LoVo (cell line): ENCODE results near the gene MEGF11.

ENCODE experiments used
- DNase-seq: peaks from one replicate; pipeline ENCODE4 v3.0.0-alpha.2; 2016; ENCODE audit warnings: low spot score

MEGF11 gene

DNA sequence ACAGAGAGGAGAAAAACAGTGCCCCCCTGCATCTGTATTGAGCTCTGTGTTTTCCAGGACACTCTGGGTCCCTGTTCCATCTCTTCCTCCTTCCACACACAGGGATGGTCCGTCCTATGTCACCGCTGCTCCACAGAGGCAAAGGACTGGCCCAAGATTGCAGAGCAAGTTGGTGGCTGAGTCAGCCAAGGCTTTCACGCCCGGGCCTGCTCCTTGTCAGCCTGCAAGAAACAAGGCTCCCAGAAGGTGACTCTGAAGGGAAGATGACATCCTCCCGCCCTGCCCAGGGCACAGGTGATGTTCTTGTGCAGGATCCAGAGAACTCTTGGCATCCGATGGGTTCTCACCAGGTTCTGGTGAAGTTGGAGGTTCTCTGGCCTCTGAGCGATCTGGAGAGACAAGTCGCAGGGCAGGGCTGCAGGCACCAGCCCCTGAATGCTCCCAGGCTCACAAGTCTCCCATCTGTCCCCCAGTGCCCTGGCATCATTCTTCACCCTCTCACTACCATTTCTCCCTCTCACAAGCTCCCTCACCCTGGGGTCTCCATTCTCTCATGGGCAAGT lies 138.6 kb downstream of the MEGF11 start:
- DNase-seq: no peak

DNA sequence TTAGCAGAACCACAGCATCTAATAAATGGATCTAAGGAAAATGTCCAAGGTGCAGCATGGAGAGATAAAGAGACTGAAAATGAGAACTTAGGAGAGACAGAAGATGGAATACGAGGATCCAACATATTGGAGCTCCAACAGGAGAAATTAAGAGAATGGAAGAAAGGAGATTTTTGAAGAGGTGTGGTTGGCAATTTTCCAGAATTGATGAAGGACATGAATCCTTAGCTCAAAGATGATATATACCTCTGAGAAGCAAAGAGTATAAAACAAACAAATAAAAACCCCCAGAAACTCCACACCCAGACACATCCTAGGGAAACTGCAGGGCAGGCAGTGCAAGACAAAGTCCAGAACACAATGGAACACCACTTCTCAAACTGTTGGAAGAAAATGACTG lies 141.2 kb downstream of the MEGF11 start:
- no peak for DNase-seq

DNA sequence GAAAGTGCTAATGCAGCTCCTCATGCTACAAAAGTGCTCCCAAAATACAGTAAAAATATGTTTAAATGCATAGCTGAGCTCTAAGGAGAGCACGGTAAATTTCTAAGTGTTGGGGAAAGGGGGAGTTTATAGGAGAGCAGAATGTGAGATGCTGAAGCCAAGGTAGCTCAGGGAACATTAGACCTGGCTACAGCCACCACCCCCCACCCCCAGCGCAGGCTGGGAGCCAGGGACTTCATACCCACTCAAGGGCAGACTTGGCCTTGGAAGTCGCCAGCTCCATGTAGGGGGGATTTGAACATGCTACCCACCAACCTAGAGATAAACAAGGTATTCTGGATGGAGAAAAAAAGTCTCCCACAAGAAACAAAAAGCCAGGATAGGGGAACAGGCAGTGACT lies 142.2 kb downstream of the MEGF11 start:
- DNase-seq: no peak

DNA sequence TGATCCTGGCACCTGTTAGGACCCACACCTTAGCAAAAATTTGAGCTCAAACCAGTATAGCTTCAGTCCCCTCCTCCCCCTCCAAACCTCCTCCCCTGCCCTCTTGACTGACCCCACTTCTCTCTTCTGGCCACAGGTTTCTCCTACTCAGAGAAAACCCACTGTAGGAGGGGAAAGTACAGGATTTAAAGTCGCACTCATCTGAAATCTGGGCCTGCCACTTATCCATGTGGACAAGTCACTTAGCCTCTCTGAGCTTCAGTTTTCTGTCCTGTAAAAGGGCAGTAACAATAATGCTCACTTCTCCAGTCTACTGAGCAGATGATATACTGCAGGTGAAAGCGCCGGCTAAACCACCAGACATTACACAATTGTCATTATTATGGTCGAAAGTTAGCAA lies 142.7 kb downstream of the MEGF11 start:
- no peak for DNase-seq

DNA sequence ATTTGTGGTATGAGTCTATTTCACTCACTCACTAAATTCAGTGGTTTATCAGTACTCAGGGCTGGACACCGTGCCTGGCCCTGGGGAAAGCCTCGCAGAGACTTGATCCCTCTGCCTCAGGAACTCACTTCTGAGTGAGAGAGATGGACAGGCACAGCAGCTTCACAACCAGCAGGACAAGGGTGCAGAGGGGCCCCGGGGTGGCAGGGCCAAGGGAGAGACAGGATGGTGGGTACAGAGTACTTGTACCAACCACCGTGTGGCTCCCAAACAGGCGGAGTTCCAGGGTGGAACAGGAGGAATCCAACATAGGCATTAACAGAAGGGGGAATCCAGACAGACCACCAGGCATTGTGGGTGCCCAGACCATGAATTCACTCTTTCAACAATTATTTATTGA lies 143.7 kb downstream of the MEGF11 start:
- no peak for DNase-seq

DNA sequence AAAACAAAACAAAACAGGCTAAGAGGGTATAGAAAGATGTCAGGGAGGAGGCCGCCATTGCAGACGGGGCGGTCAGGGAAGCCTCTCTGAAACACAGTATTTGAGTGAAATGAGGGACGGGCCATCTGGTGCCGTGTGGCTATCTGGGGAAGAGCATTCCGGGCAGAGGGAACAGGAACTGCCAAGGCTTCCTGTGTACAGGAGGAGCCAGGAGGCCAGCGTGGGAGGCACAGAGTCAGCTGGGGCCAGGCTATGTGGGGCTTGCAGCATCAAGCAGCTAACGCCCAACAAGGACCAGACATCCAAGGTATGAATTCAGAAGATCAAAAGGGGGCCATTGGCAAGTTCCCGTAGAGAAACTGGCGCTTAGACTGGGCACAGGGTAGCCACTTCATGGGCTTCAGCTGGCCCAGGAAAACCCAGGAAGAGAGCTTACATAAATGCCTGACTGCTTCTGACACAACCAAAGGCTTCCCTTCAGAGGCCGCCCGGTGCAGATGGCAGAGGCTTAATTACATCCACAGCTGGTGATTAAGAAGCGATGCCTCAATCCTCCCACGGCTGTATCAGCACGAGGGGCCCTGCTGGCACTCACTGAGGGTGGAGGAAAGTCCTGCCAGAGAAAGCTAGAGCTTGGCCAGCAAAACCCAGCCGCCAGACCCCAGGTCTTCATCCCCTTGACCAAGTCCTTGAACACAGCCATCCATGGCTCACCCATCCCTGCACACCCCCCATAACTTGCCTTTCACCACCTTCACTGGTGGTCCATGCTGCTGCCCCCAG lies 144.9 kb downstream of the MEGF11 start:
- DNase-seq: no peak

DNA sequence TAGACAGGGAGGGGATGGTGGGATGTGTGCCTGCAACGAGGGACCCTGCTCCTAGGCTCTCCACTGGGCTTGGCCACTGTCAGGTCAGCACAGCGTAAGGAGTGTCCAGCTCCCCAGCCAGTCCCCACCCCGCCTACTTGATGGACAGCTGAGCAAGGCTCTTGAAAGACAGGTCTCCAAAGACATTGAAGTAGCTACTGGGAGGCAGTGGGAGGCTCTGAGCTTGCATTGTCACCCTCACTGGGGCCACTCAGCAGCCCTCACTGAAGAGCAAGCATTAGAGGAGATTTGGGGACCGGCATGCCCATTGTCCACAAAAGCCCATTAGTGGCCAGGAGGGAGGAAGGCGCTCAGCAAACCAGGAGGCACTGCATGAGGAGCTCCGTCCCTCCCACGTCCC lies 146.5 kb downstream of the MEGF11 start:
- DNase-seq: no peak

DNA sequence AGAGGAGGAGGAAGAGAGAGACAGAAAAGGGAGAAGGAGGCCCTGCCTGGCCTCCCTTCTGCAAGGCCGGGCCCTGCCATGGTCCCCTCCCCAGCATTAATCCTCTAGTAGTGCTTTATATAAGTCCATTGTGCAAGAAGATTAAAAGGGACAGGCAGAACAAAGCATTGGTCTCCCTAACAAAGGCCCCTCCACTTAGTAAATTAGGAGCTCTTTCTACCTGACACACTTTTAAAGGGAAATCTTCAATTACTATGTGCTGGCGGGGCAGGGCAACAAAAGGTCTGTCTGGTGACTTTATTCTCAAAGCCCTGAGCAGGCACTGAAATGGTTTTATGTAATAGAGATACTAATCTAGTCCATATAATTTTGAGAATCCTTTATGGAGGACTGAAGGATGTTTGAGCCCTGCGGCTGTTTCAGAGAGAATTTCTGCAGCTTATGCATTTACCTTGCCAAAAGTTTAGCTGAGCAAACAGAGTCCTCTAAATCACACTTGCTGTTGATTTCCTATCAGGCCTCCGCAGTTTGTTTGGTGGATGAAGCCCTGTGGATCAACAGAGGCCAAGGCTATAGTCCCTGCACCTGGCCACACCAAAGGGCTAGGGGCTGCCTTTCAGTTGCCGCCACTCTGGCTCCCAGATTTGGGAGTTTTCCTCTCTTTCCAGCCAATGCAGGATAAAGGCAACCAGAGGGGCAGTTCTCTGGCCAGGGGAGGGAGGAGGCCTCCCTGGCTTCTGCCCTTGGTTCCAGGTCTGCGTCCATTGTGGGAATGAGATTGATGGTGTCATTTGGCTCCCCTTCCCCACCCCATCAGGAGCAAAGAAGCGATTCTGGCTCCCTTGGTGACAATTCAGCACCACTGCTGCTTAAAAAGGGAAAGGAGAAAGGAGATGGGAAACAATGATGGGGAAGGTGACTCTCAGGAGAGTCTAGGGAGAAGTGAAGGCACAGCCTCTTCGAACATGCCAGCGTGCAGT lies 148.0 kb downstream of the MEGF11 start:
- DNase-seq: no peak

DNA sequence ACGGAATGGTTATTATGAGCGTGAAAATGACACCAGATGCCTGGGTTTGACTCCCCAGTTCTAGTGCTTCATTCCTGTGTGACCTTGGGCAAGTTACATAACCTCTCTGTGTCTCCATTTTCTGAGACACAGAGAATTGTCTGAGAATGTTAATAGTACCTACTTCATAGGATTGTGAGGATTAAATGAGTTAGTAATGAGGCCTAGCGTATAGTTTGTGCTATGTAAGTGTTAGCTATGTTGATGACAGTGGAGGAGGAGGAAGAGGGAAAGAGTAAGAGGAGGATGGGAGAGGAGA lies 150.3 kb downstream of the MEGF11 start:
- DNase-seq: no peak

DNA sequence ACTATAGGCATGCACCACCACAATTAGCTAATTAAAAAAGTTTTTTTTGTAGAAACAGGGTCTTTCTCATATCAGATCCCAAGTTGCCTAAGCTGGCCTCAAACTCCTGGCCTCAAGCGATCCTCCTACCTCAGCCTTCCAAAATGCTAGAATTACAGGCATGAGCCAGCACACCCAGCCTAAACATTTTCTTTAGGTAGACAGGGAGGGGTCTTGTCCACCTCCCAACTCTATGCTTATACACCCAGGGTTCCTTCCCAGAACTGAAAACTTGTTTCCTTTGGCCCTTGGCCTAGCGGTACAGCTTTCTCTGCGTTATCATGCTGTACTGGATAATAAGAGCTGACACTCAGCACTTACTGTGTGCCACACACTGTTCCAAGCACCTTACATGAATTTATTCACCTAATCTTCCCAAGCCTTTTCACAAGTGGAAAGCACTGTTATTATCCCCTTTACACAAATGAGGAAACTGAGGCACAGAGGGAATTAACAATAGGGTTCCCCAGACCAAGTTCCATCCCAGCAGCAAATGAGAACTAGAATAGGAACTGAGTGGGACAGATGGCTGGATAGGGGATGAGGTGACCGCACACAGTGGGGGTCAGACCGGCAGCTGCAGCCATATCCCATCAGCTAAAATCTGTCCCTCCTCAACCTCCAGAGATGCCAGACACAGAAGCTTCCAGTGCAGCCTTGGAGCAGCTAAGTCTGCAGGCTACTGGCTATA lies 150.8 kb downstream of the MEGF11 start:
- DNase-seq: no peak

DNA sequence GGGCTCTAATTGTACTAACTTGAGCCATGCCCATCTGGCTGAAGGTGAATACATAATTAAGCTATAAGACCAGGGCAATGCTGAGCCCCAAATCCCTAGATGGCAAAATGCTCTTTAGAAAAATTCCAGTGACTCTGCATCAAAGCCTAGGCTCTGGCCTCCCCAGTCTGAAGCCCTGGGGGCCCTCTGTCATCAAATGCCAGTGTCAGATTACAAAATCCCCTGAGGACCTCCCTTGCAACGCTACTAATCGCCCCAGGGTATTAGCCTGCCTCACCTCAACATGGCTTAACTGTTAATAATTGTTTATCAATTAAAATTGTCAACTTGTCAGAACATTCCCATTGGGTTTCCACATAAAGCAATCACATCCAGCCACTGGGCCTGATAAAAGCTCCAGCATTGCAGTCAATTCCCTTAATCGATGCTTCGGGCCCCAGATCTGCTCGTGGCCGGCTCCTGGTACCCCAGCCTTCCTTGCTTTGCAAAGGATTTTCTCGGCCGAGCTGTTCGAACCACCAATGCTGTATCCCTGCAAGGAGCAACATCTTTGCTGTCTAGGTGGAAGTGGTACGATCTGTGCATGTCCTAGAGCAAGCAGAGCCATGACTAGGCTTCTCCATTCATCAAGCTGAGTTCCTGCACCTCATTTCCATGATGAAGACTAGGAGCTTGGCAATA lies 151.7 kb downstream of the MEGF11 start:
- DNase-seq: no peak

DNA sequence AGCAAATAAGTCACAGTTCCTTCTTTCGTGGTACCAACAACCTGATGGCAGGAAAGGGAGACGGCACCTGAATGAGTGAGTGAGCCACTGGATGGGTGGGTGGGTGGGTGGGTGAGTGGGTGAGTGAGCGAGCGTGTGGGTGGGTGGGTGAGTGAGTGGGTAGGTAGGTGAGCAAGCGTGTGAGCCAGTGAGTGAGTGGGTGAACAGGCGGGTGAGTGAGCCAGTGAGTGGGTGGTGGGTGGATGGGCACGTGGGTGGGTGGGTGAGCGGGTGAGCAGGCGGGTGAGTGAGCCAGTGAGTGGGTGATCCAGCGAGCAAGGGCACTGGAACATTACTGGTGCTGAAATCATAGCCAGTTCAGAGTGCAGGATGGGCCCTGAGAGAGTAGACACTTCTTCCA lies 152.8 kb downstream of the MEGF11 start:
- DNase-seq: no peak

DNA sequence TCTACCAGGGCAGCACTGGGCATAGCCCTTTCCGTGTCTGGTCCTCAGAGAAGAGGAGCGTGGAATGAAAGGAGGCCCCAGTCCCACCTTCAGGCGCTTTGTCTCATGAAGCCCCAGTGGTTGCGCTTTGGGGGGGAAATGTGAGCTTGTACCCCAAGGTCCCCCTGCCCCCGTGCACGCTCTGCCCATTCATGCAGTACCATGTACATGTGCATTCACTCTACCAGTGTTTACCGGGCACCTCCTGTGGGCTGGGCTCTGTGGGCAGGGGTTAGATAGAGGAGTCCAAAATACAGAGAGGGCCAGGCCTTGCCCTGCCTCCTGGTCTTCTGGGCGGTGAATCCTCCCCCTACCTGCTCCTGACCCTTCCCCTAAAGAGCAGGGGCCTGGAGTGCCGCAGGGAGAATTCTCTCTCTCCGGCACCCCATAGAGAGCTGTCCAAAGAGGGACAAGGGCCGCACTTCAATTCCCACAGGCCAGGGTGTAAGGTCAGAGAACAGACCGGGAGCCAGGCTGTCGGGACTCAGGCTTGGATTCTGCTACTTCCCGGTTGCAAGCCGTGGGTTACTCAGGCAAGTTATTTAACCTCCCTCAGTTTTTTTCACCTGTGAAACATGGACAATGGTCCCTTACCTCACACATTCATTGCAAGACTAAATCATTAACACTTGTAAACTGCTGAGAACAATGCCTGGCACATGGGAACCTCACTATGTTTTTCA lies 153.4 kb downstream of the MEGF11 start:
- DNase-seq: no peak

DNA sequence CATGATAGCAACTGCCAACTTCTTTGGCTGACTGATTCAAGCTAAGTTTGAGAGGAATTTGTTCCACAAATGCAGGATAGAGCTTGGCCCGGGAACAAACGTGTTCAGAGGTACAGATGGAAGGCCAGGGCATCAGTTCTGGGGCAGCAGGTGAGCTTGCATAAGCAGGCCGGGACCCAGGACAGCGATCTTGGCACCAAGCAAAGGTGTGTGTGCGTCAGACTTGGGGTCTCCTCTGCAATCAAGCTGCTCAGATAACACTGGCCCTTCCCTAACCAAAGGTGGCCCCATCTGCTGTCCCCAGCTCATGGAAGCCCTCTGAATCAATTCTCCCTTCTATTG lies 155.6 kb downstream of the MEGF11 start:
- DNase-seq: no peak

DNA sequence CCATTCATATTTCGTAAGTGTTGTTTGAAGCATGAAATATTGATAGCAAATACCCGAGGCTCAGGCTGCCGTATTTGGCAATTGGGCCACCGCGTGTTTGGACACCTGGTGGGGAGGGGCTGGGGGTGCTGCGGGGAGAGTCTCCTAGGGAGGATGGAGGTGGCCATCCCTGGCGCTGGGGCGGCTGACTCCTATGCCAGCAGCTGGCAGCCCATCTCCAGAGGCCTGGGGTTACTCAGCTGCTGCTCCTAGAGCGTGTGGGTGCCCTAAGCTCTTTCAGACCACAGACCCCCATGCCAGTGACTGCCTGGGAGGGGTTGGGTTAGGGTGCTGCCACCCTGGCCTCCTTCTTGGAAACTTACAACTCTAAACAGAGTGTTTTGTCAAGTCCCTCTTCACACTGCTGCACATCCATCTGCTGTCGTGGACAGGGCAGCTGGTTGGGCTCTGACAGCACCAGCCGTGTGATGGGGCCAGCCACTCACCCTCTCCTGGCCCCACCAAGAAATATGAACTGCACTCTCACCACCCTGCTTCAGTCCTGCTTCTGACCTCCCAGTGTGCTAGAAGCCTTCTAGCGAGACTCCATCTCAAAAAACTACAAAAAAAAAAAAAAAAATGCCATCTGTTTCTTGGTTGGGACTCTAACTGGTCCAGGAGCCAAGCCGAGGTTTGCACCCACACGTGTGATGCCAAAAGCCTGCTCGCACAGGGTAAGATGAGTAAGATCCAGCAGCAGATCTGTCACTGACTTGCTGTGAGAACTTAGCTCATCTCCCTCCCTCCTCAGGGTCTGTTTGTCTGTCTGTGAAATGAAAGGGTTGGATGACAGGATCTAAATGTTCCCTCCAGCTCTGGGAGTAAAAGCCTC lies 156.2 kb downstream of the MEGF11 start:
- no peak for DNase-seq

DNA sequence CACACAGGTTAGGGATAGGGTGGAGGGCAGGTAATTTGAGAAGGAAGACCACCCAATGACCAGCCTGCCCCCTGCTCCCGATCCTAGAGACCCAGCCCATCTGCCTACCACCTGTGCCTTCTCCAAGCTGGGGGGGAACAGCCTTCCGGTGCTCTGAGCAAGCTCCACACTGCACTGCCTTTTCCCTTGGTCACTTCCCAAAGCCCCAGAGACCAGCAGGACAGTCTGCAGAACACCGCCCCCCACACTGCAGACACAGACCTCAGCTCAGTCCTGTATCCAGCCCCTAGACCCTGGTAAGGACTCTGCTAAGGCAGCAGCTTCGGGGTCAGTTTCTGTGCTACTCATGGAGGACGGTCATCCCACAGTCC lies 156.9 kb downstream of the MEGF11 start:
- no peak for DNase-seq

DNA sequence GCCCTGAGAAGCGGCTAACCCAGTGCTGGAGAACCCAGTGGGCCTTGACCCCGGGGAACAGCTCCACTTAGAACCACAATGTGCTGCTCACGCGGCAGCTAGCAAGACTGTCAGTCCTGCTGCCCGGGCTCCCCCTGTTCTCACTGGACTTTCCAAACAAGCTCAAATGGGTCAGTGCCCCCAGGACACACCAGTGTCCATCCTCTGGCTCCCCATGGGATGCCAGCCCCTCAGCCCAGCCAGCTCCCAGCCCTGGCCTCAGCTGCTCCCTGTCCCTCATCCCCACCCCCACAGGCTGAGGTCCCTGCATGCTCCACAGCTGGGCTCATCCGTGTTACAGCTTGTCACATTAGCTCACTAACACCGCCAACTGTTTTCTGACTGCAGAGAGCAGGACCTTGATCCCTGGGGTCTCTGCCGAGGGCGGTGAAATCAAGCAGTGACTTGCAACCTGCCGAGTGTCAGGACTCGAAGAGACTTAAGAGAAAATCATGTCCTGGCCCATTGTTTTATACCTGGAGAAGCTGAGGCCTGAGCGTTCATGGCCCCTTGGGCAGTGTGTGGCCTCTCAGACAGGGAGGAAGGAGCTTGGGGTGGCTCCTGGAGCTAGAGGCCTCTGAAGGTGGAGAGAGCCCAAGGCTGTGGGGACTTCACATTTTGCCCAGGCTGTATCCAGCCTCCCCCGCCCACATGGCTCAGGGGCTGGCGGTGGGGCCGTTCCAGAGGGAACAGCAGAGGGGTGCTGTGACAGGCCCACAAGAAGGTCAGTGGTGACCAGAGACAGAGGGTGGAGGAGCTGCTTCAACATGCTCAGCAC lies 157.5 kb downstream of the MEGF11 start:
- DNase-seq: no peak

DNA sequence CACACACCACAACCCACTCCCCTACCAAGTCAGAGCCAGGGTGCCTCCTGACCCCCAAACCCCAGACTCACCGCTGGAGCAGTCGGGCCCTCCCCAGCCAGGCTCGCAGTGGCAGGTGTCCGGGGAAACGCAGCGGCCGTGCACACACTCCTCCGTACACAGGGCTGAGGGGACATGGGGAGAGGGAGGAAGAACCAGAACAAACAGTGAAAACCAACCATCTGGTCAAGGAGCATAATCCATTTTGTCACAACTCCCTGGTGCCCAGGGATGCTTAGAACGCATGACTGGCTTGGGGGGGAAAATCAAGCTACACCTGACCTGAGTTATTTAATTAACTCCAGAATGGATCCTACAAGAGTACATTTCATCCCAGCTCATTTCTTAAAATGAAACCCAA lies 159.2 kb downstream of the MEGF11 start:
- no peak for DNase-seq
